Measurements from ENCODE around the gene TRABD. TPM values are rescaled to one million over a fixed set of nuclear protein-coding genes. Genes with fewer than 3 reads are reported as not detected.
"Not testable (repeated sequence)": the region's sequence is repeated elsewhere in the genome, so short reads cannot be mapped to it uniquely, and the experiment has no call there.

TRABD gene
- total RNA-seq, 6 experiments from 2014 or later: 25.0 to 36.0 (median 27.6) TPM

DNA sequence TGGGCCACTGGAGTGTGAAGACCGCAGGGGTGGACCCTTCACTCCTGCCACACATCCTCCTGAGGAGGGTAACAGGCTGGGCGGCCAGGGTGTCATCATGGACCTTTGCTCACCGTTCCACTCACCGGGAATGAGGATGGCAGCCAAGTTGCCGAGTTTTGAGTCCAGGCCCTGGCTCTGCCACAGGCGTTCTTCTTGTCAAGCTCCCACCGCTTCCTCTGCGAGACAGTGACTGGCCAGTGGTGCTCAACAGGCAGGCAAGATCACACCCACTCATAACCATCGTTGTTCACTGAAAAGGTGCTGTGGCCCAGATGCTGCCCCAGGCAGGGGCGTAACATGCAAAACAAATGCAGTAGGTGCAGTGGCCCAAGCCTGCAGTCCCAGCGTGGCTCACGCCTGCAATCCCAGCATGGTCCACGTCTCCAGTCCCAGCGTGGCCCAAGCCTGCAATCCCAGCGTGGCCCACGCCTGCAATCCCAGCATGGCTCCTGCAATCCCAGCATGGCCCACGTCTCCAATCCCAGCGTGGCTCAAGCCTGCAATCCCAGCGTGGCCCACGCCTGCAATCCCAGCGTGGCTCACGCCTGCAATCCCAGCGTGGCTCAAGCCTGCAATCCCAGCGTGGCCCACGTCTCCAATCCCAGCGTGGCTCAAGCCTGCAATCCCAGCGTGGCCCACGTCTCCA lies 20.1 kb upstream of the TRABD start:
- Mint-ChIP-seq H3K27me3 (ENCODE audit: insufficient read depth) (peaks cover 13% of the 10 kb centered on the region), H3K4me1 (ENCODE audit: low read depth) (no peaks in the 10 kb centered on the region), H3K9me3 (no peaks in the 10 kb centered on the region), H3K36me3 (ENCODE audit: low read depth) (no peaks in the 10 kb centered on the region), H3K4me3 (no peak overlapping the region), H3K27ac (no peak overlapping the region)
- no peak for DNase-seq
- TF ChIP-seq, protein P1, sequence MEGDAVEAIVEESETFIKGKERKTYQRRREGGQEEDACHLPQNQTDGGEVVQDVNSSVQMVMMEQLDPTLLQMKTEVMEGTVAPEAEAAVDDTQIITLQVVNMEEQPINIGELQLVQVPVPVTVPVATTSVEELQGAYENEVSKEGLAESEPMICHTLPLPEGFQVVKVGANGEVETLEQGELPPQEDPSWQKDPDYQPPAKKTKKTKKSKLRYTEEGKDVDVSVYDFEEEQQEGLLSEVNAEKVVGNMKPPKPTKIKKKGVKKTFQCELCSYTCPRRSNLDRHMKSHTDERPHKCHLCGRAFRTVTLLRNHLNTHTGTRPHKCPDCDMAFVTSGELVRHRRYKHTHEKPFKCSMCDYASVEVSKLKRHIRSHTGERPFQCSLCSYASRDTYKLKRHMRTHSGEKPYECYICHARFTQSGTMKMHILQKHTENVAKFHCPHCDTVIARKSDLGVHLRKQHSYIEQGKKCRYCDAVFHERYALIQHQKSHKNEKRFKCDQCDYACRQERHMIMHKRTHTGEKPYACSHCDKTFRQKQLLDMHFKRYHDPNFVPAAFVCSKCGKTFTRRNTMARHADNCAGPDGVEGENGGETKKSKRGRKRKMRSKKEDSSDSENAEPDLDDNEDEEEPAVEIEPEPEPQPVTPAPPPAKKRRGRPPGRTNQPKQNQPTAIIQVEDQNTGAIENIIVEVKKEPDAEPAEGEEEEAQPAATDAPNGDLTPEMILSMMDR (IDR thresholded peaks at IDR 0.05): no peak

DNA sequence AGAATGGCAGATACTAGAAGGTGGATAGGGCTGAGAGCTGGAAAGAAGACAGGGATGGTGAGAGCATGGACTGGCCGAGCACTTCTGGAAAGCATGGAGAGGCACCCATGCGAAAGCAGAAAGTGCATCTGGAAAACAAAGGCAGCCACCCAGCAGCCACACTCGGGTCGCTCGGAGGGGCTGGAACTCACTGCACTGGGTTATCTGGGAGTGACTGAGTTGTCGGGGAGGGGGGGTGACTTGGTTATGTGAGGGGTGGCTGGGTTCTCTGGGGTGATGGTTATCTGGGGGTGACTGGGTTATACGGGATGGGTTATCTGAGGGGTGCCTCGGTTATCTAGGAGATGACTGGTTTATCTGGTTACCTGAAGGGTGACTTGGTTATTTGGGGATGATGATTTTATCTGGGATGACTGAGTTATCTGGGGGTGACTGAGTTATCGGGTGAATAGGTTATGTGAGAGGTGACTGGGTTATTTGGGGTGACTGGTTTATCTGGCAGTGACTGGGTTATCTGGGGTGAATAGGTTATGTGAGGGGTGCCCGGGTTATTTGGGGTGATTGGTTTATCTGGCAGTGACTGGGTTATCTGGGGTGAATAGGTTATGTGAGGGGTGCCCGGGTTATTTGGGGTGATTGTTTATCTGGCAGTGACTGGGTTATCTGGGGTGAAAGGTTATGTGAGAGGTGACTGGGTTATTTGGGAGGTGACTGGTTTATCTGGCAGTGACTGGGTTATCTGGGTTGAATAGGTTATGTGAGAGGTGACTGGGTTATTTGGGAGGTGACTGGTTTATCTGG lies 17.8 kb upstream of the TRABD start:
- Mint-ChIP-seq H3K27me3 (ENCODE audit: insufficient read depth) (peaks cover 25% of the 10 kb centered on the region), H3K4me1 (ENCODE audit: low read depth) (no peaks in the 10 kb centered on the region), H3K36me3 (ENCODE audit: low read depth) (no peaks in the 10 kb centered on the region), H3K4me3 (no peak overlapping the region), H3K9me3 (no peaks in the 10 kb centered on the region), H3K27ac (no peak overlapping the region)
- TF ChIP-seq, protein P1 (IDR thresholded peaks at IDR 0.05): no peak
- DNase-seq: no peak

DNA sequence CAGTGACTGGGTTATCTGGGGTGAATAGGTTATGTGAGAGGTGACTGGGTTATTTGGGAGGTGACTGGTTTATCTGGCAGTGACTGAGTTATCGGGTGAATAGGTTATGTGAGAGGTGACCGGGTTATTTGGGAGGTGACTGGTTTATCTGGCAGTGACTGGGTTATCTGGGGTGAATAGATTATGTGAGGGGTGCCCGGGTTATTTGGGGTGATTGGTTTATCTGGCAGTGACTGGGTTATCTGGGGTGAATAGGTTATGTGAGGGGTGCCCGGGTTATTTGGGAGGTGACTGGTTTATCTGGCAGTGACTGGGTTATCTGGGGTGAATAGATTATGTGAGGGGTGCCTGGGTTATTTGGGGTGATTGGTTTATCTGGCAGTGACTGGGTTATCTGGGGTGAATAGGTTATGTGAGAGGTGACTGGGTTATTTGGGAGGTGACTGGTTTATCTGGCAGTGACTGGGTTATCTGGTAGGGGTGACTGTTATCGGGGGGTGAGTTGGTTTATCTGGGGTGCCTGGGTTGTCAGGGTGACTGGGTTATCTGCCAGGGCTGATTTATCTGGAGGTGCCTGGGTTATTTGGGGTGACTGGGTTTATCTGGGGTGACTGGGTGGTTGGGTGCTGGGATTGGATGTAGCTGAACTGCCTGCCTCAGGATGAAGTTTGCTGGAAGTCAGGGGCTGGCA lies 17.1 kb upstream of the TRABD start:
- H3K9me3 Mint-ChIP-seq; H3K4me1 Mint-ChIP-seq (ENCODE audit: low read depth); DNase-seq; H3K27ac Mint-ChIP-seq; H3K36me3 Mint-ChIP-seq (ENCODE audit: low read depth): not testable (repeated sequence)
- peaks cover 25% of the 10 kb centered on the region for H3K27me3 Mint-ChIP-seq (ENCODE audit: insufficient read depth)
- H3K4me3 Mint-ChIP-seq: peak overlapping the region; percentile 28

DNA sequence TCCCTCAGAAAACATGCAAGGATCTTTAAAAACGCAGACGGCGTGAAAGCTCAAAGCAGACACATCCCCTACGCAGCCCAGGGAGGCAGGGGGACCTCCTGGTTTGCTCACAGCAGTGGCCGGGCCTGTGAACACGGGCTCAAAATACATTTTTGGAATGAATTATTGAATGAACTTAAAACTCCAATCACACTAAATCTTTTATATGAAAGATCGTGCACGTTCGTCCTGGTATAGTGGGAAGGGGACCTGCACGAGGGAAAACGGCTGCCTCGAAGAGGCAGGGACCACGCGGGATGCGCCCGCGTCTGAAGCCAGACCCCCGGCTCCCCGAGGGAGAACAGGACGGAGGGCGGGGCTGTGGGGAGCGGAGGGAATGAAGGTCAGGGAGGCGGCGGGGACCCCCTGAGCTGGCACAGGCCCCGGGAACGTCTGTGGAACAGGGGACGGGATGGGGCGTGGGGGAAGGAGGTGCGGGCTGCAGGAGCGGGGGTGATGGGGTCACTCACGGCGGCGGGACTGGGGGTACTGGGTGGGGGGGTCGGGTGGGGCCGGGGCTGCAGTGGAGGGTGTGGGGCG lies 16.4 kb upstream of the TRABD start:
- H3K36me3 Mint-ChIP-seq (ENCODE audit: low read depth): no peaks in the 10 kb centered on the region
- H3K4me1 Mint-ChIP-seq (ENCODE audit: low read depth): no peaks in the 10 kb centered on the region
- TF ChIP-seq, protein P1 (IDR thresholded peaks at IDR 0.05): no peak
- no peaks in the 10 kb centered on the region for H3K9me3 Mint-ChIP-seq
- H3K27ac Mint-ChIP-seq: no peak overlapping the region
- H3K4me3 Mint-ChIP-seq: no peak overlapping the region; the same call in 1 of the 2 replicates
- no peak for DNase-seq
- H3K27me3 Mint-ChIP-seq (ENCODE audit: insufficient read depth): peaks cover 25% of the 10 kb centered on the region

DNA sequence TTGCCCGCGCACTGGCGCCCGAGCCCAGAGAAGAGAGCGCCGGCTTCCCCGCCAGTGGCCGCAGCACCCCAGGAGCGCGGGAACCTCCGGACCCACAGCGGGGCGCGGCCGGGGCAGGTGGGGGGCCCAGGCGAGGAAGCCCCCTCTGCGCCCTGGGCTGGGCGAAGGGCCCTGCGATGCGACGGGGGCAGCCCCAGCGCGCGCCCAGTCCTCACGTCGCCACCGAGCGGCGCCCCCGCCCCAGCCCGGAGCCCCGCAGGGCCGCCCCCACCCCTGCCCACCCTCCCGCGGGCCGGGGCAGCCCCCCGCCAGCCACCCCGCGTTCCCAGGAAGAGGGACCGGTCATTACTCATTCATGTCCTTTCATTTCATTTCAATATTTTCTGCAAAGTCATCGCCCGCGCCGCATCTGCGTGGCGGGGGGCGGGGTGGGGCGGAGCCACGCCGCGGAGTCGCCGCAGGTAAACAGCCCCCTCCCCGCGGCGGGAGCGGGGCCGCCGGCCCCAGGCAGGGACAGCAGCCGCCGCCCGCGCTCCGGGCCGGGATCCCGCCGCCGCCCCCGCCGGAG lies 15.9 kb upstream of the TRABD start:
- H3K36me3 Mint-ChIP-seq (ENCODE audit: low read depth): no peaks in the 10 kb centered on the region
- DNase-seq: no peak
- no peak overlapping the region for H3K4me3 Mint-ChIP-seq
- H3K27ac Mint-ChIP-seq: no peak overlapping the region
- peaks cover 26% of the 10 kb centered on the region for H3K27me3 Mint-ChIP-seq (ENCODE audit: insufficient read depth)
- TF ChIP-seq, protein P1 (IDR thresholded peaks at IDR 0.05): no peak
- no peaks in the 10 kb centered on the region for H3K9me3 Mint-ChIP-seq
- H3K4me1 Mint-ChIP-seq (ENCODE audit: low read depth): no peaks in the 10 kb centered on the region
